ENCODE results near the gene PCDHGA9. TPM values are rescaled to one million over a fixed set of nuclear protein-coding genes. Genes with fewer than 3 reads are reported as not detected.

The PCDHGA9 gene
- polyA plus RNA-seq (0.11 TPM in 1 of 2 replicates, not detected in the other), polyA minus RNA-seq (5.1 and 5.8 TPM in 2 replicates)

- H3K9me2 ChIP-seq (ENCODE audit: insufficient read depth, low read length): no peaks in the 10 kb centered on the region
- peaks cover 7% of the 10 kb centered on the region for H3K36me3 ChIP-seq (ENCODE audit: insufficient read depth, low read length)
- no peak within 1 kb of the TSS for H3K4me3 ChIP-seq (ENCODE audit: low read length)
- peaks cover 4% of the 10 kb centered on the region for H3F3A ChIP-seq (ENCODE audit: insufficient read depth, low read length, poor library complexity, severe bottlenecking)
- no peak within 1 kb of the TSS for H2AFZ ChIP-seq (ENCODE audit: low read depth, low read length)
- TF ChIP-seq REST (IDR thresholded peaks at IDR 0.05; ENCODE audit: borderline replicate concordance) (no peak), EP300 (conservative IDR thresholded peaks at IDR 0.05; ENCODE audit: poor library complexity, severe bottlenecking) (no peak), EZH2 (IDR thresholded peaks at IDR 0.05; ENCODE audit: borderline replicate concordance, insufficient read depth, low read length, poor library complexity, severe bottlenecking) (no peak), RAD21 (conservative IDR thresholded peaks at IDR 0.05) (no peak), CTCF (IDR thresholded peaks at IDR 0.05; ENCODE audit: poor library complexity, severe bottlenecking) (no peak), POLR2AphosphoS5 (IDR thresholded peaks at IDR 0.05) (no peak), MXI1 (conservative IDR thresholded peaks at IDR 0.05; ENCODE audit: poor library complexity, severe bottlenecking) (no peak), SMC3 (conservative IDR thresholded peaks at IDR 0.05; ENCODE audit: poor library complexity) (no peak), TAF1 (IDR thresholded peaks at IDR 0.05; ENCODE audit: low read depth) (no peak)
- H3K4me2 ChIP-seq (ENCODE audit: low read length): no peak within 1 kb of the TSS
- H3K9me3 ChIP-seq (ENCODE audit: low read length): peaks cover 34% of the 10 kb centered on the region
- no peaks in the 10 kb centered on the region for H3K79me2 ChIP-seq (replicated peaks; ENCODE audit: insufficient read depth, low read length)
- no peak within 1 kb of the TSS for H3K27ac ChIP-seq (ENCODE audit: low read length)
- H3K9ac ChIP-seq (ENCODE audit: low read length): no peak within 1 kb of the TSS
- H3K27me3 ChIP-seq (ENCODE audit: insufficient read depth, low read depth, low read length): no peaks in the 10 kb centered on the region
- H4K20me1 ChIP-seq (ENCODE audit: insufficient read depth): no peaks in the 10 kb centered on the region
Observed at GRCh38 chr5:141402553-141403243, at the start of gene PCDHGA9. TSS of gene PCDHGA9 (plus strand) at chr5:141402778. CDS start at chr5:141402953, 175 bp downstream.

GRCh38 chr5:141354900-141355469 lies 47.6 kb upstream of the PCDHGA9 start, which contains the start of gene PCDHGA4:
TSS of gene PCDHGA4 (plus strand) at chr5:141355021. CDS start at chr5:141355108, 87 bp downstream.
- Histone ChIP-seq H3K9ac (ENCODE audit: low read length) (no peak within 1 kb of the TSS), H3K9me2 (ENCODE audit: insufficient read depth, low read length) (no peaks in the 10 kb centered on the region), H3K4me3 (ENCODE audit: low read length) (no peak within 1 kb of the TSS), H3K9me3 (ENCODE audit: low read length) (peaks cover 33% of the 10 kb centered on the region), H3K36me3 (ENCODE audit: insufficient read depth, low read length) (no peaks in the 10 kb centered on the region), H3K79me2 (replicated peaks; ENCODE audit: insufficient read depth, low read length) (no peaks in the 10 kb centered on the region), H3K27ac (ENCODE audit: low read length) (no peak within 1 kb of the TSS), H4K20me1 (ENCODE audit: insufficient read depth) (no peaks in the 10 kb centered on the region), H3K4me2 (ENCODE audit: low read length) (no peak within 1 kb of the TSS), H3K27me3 (ENCODE audit: insufficient read depth, low read depth, low read length) (no peaks in the 10 kb centered on the region), H3F3A (ENCODE audit: insufficient read depth, low read length, poor library complexity, severe bottlenecking) (no peaks in the 10 kb centered on the region), H2AFZ (ENCODE audit: low read depth, low read length) (no peak within 1 kb of the TSS)
- TF ChIP-seq CTCF (IDR thresholded peaks at IDR 0.05; ENCODE audit: poor library complexity, severe bottlenecking) (no peak), MXI1 (conservative IDR thresholded peaks at IDR 0.05; ENCODE audit: poor library complexity, severe bottlenecking) (no peak), TAF1 (IDR thresholded peaks at IDR 0.05; ENCODE audit: low read depth) (no peak), EZH2 (IDR thresholded peaks at IDR 0.05; ENCODE audit: borderline replicate concordance, insufficient read depth, low read length, poor library complexity, severe bottlenecking) (no peak), EP300 (conservative IDR thresholded peaks at IDR 0.05; ENCODE audit: poor library complexity, severe bottlenecking) (no peak), RAD21 (conservative IDR thresholded peaks at IDR 0.05) (no peak), REST (IDR thresholded peaks at IDR 0.05; ENCODE audit: borderline replicate concordance) (no peak), SMC3 (conservative IDR thresholded peaks at IDR 0.05; ENCODE audit: poor library complexity) (no peak), POLR2AphosphoS5 (IDR thresholded peaks at IDR 0.05) (no peak)
